GM06990 (cell line): ENCODE data around the gene GPT2.

Experiments
- DNase-seq: peaks from one replicate; pipeline ENCODE4 v3.0.0-alpha.2; 2011; ENCODE audit not compliant: insufficient read length; ENCODE audit errors: extremely low read depth
- H3K27me3 ChIP-seq: replicated peaks from 2 replicates; pipeline ENCODE4 v1.6.0; 2011; ENCODE audit warnings: low read length; ENCODE audit not compliant: control insufficient read depth, insufficient read depth
- H3K36me3 ChIP-seq: 2 replicates; pipeline ENCODE4 v1.5.1; 2011; ENCODE audit warnings: low read length; ENCODE audit not compliant: control insufficient read depth, insufficient read depth
- H3K4me3 ChIP-seq: replicated peaks from 2 replicates; pipeline ENCODE4 v1.5.1; 2011; ENCODE audit warnings: low read depth, mild to moderate bottlenecking, control low read depth, low read length
- TF ChIP-seq, protein P1 (sequence below): IDR thresholded peaks from 2 replicates; pipeline ENCODE4 v1.5.1; 2011; ENCODE audit warnings: low read length, control low read depth, mild to moderate bottlenecking, inconsistent platforms; ENCODE audit not compliant: insufficient read depth, poor library complexity, severe bottlenecking

GPT2 gene

DNA sequence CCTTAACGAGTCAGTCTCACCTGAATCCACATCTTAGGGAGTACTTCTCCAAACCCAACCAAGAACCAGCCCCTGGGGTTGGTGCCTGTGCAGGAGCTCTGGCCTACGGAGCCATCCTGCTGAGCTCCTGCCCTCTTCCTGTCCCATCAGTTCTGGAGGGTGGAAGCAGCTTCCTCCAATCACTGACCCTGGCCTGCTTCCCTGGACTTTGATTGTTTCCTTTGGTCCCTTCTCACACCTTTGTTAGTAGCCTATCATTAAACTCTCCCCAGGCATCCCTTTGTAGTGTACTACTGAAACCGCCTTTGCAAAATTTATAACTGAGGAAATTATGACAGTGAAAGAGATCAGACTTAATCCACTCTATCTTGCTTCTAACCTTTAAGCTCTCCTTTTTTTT is 32.0 kb upstream of the GPT2 start:
- TF ChIP-seq, protein P1, sequence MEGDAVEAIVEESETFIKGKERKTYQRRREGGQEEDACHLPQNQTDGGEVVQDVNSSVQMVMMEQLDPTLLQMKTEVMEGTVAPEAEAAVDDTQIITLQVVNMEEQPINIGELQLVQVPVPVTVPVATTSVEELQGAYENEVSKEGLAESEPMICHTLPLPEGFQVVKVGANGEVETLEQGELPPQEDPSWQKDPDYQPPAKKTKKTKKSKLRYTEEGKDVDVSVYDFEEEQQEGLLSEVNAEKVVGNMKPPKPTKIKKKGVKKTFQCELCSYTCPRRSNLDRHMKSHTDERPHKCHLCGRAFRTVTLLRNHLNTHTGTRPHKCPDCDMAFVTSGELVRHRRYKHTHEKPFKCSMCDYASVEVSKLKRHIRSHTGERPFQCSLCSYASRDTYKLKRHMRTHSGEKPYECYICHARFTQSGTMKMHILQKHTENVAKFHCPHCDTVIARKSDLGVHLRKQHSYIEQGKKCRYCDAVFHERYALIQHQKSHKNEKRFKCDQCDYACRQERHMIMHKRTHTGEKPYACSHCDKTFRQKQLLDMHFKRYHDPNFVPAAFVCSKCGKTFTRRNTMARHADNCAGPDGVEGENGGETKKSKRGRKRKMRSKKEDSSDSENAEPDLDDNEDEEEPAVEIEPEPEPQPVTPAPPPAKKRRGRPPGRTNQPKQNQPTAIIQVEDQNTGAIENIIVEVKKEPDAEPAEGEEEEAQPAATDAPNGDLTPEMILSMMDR, result no peak
- Histone ChIP-seq H3K36me3 (no peaks in the 10 kb centered on the region), H3K4me3 (no peak overlapping the region), H3K27me3 (no peaks in the 10 kb centered on the region)
- DNase-seq, result no peak

DNA sequence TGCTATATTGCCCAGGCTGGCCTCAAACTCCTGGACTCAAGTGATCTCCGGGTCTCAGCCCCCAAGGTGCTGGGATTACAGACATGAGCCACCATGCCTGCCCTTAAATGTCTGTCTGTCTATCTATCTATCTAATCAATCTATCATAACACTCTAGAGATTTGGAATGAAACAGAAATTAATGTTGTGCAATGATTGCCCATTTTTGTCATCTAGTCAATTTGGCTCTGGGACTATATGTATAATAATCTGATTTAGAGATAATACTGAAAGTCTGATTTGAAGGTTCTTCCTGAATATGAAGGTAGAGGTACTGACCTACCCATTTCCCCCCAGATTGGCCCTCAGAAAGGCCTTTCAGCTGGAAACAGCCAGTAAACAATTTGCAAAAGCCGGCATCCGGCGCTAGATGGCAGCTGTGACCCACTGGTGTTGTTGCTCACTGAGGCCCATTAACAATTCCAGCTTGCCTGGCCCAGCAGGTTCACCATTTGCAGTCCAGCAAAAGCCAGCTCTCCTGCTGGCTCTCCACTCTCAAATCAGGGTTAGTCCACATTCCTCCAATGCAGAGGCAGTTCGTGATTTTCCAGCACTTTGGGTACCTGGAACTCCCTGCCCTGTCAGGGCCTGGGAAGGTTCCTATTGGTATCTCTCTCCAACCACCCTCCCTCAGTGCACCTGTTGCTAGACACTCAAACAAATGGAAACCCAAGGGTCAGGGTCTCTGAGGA is 30.3 kb upstream of the GPT2 start:
- Histone ChIP-seq H3K36me3 (no peaks in the 10 kb centered on the region), H3K27me3 (no peaks in the 10 kb centered on the region), H3K4me3 (no peak overlapping the region)
- peak; percentile 22 for DNase-seq
- TF ChIP-seq, protein P1, result peak; percentile 87

DNA sequence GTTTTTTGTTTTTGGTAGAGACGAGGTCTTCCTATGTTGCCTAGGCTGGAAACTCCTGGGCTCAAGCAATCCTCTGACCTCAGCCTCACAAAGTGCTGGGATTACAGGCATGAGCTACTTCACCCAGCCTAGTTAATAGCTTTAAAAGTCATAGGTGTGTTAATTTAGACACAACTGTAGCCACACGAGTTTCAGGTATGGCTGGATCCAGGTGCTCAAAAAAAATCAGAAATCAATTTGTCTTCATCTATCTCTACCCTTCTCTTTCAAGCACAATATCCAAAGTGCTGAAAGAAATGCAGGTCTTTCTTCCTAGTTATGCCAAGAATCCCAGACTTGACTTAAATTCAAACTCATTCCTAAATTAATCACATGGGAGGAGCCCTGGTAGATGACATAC is 29.3 kb upstream of the GPT2 start:
- H3K36me3 ChIP-seq, result no peaks in the 10 kb centered on the region
- H3K4me3 ChIP-seq, result no peak overlapping the region
- no peaks in the 10 kb centered on the region for H3K27me3 ChIP-seq
- DNase-seq, result no peak
- TF ChIP-seq, protein P1, result no peak

DNA sequence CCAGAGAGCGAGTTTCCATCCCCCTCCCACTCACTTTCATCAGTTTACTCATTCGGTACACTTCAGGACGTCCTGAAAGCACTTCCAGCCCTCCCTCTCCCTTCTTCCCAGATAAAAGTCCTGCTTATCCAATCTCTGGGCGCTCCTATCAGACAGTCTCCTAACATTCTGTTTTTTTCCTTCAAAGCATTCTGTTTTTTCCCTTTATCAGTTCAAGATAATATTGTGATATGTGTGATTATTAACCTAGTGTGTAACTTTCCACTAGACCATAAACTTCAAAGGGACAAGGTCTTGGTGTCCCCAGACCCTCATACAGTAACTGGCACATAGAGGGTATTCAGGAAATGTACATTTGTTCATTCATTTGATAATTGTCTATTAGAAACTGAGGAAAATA is 28.8 kb upstream of the GPT2 start:
- no peak overlapping the region for H3K4me3 ChIP-seq
- H3K36me3 ChIP-seq, result no peaks in the 10 kb centered on the region
- DNase-seq, result no peak
- H3K27me3 ChIP-seq, result no peaks in the 10 kb centered on the region
- TF ChIP-seq, protein P1, result no peak

DNA sequence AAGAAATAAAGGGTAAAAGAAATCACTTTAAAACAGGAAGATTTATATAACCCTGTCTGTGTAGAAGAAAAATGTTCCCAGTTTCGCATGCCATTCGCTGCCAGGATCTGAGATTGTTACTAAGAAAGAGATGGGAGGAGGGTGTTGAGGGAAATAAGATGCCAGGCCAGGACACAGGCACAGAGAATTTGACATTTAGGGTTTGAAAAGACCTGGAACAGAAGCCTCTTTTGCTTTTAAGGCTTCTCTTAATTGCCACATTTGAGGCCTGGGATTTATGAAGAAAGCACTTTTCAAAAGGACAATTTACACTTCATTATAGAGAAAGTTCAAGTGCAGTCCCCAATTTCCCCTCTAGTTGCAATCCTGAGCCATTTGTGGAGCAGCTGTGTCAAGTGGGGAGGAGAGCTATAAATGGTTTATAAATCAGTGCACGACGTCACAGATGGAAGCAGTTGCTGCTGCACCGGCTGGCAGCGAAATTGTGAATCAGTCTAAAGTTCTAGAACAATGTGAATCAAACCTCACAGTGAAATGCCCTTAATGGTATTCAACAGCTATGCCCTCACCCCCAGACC is 26.7 kb upstream of the GPT2 start:
- H3K36me3 ChIP-seq, result no peaks in the 10 kb centered on the region
- no peaks in the 10 kb centered on the region for H3K27me3 ChIP-seq
- H3K4me3 ChIP-seq, result no peak overlapping the region
- TF ChIP-seq, protein P1, result peak; percentile 31
- DNase-seq, result no peak
